Activated CD4-positive, CD25-positive, alpha-beta regulatory T cell treated with anti-CD3 and anti-CD28 coated beads, Interleukin-2, amount 50 U/mL, for 24 hours (primary cell): Measurements from ENCODE around the gene P2RY4.
"Not testable (repeated sequence)": the region's sequence is repeated elsewhere in the genome, so short reads cannot be mapped to it uniquely, and the experiment has no call there.

Experiments
- ATAC-seq, 2 donors: fragments of 150-1000 bp; cut with Tn5 transposase; one replicate each; pipeline ENCODE4 v1.10.0; 2021; ENCODE audit warnings: mild to moderate bottlenecking in 1 of 2, moderate library complexity in 1 of 2

P2RY4 gene

GRCh38 chrX:70241501-70241900, 18.5 kb downstream of the P2RY4 start:
- ATAC-seq = no peak

- ATAC-seq = no peak
Measured at GRCh38 chrX:70240751-70241150, 19.3 kb downstream of the P2RY4 start.

- no peak for ATAC-seq
Measured at GRCh38 chrX:70234355-70234754, 25.6 kb downstream of the P2RY4 start, which contains the start of gene AWAT1. TSS of gene AWAT1 (plus strand) at chrX:70234655. CDS start at chrX:70234696, 41 bp downstream.

- no peak for ATAC-seq
Measured at GRCh38 chrX:70231666-70232065, 28.3 kb downstream of the P2RY4 start.

- ATAC-seq = no peak
Measured at GRCh38 chrX:70226687-70227086, 33.3 kb downstream of the P2RY4 start.

GRCh38 chrX:70226048-70226447, 34.0 kb downstream of the P2RY4 start:
- no peak for ATAC-seq

- no peak for ATAC-seq
Measured at GRCh38 chrX:70219938-70220764, 39.9 kb downstream of the P2RY4 start.

- not testable (repeated sequence) for ATAC-seq
Measured at GRCh38 chrX:70209570-70209969, 50.4 kb downstream of the P2RY4 start.

- ATAC-seq = no peak
Measured at GRCh38 chrX:70208479-70208878, 51.5 kb downstream of the P2RY4 start.
